ENCODE measurements around the gene MYOF. TPM values are rescaled to one million over a fixed set of nuclear protein-coding genes. Genes with fewer than 3 reads are reported as not detected.
A peak's percentile ranks its signal among the peaks of the same experiment; 100 is the strongest.

The MYOF gene
- total RNA-seq, 2 experiments from 2014 or later: 10.4 to 10.5 TPM

GRCh38 chr10:93413252-93413689, 68.9 kb downstream of the MYOF start:
- Mint-ChIP-seq H3K36me3 (ENCODE audit: low read depth) (peaks cover 1% of the 10 kb centered on the region), H3K4me3 (no peak overlapping the region), H3K27ac (peak overlapping the region; percentile 59), H3K27me3 (ENCODE audit: low read depth) (no peaks in the 10 kb centered on the region), H3K4me1 (ENCODE audit: low read depth) (peaks cover 59% of the 10 kb centered on the region), H3K9me3 (peaks cover 2% of the 10 kb centered on the region)
- DNase-seq: peak; percentile 64
- intact Hi-C loops (cut with micrococcal nuclease): loop anchor here (1.0 kb wide), 3 partner anchors 34 to 83 kb away; partner anchors contain the start of genes CEP55 and MYOF
- CTCF ChIA-PET: interaction anchor here (1.5 to 2.6 kb wide), 3 partner anchors 35 to 69 kb away, joined by 4 to 12 read pairs (median 11); partner anchors contain the start of gene MYOF

GRCh38 chr10:93412801-93413200, 69.3 kb downstream of the MYOF start:
- Mint-ChIP-seq H3K4me3 (no peak overlapping the region), H3K36me3 (ENCODE audit: low read depth) (peaks cover 1% of the 10 kb centered on the region), H3K9me3 (peaks cover 2% of the 10 kb centered on the region), H3K27ac (no peak overlapping the region), H3K4me1 (ENCODE audit: low read depth) (peaks cover 59% of the 10 kb centered on the region), H3K27me3 (ENCODE audit: low read depth) (no peaks in the 10 kb centered on the region)
- intact Hi-C loops (cut with micrococcal nuclease): loop anchor here (1.0 kb wide), 3 partner anchors 34 to 84 kb away; partner anchors contain the start of genes CEP55 and MYOF
- no peak for DNase-seq
- CTCF ChIA-PET: interaction anchor here (1.4 to 2.6 kb wide), 4 partner anchors 25 to 70 kb away, joined by 3 to 12 read pairs (median 8); partner anchors contain the start of gene MYOF

GRCh38 chr10:93410697-93411348, 71.3 kb downstream of the MYOF start:
- no peaks in the 10 kb centered on the region for H3K27me3 Mint-ChIP-seq (ENCODE audit: low read depth)
- CTCF ChIA-PET: interaction anchor here (1.0 to 2.2 kb wide), 8 partner anchors 9 to 101 kb away, joined by 3 to 9 read pairs (median 4); partner anchors contain the start of gene MYOF
- H3K4me1 Mint-ChIP-seq (ENCODE audit: low read depth): peaks cover 58% of the 10 kb centered on the region
- H3K9me3 Mint-ChIP-seq: peaks cover 2% of the 10 kb centered on the region
- intact Hi-C loops (cut with micrococcal nuclease): no loop called here
- no peak overlapping the region for H3K4me3 Mint-ChIP-seq
- peak overlapping the region; percentile 59 for H3K27ac Mint-ChIP-seq
- H3K36me3 Mint-ChIP-seq (ENCODE audit: low read depth): peaks cover 1% of the 10 kb centered on the region
- DNase-seq: peak; percentile 50

- Mint-ChIP-seq H3K36me3 (ENCODE audit: low read depth) (peaks cover 1% of the 10 kb centered on the region), H3K27me3 (ENCODE audit: low read depth) (no peaks in the 10 kb centered on the region), H3K9me3 (peaks cover 2% of the 10 kb centered on the region), H3K27ac (no peak overlapping the region), H3K4me3 (no peak overlapping the region), H3K4me1 (ENCODE audit: low read depth) (peaks cover 47% of the 10 kb centered on the region)
- intact Hi-C loops (cut with micrococcal nuclease): no loop called here
- CTCF ChIA-PET: interaction anchor here (1.4 to 1.6 kb wide), 2 partner anchors 29 to 32 kb away, joined by 4 to 5 read pairs; no protein-coding TSS in a partner anchor
- no peak for DNase-seq
Observed at GRCh38 chr10:93408783-93409182, 73.4 kb downstream of the MYOF start.

GRCh38 chr10:93406364-93407145, 75.6 kb downstream of the MYOF start:
- no peaks in the 10 kb centered on the region for H3K27me3 Mint-ChIP-seq (ENCODE audit: low read depth)
- H3K4me3 Mint-ChIP-seq: no peak overlapping the region
- peaks cover 25% of the 10 kb centered on the region for H3K4me1 Mint-ChIP-seq (ENCODE audit: low read depth)
- no peak overlapping the region for H3K27ac Mint-ChIP-seq
- peaks cover 2% of the 10 kb centered on the region for H3K9me3 Mint-ChIP-seq
- H3K36me3 Mint-ChIP-seq (ENCODE audit: low read depth): no peaks in the 10 kb centered on the region
- DNase-seq: no peak
- CTCF ChIA-PET: interaction anchor here (1.1 kb wide), 1 partner anchor 14 kb away, joined by 3 read pairs; no protein-coding TSS in a partner anchor
- intact Hi-C loops (cut with micrococcal nuclease): no loop called here

- no peak overlapping the region for H3K27ac Mint-ChIP-seq
Observed at GRCh38 chr10:93404048-93404354, 78.1 kb downstream of the MYOF start.

GRCh38 chr10:93403152-93404047, 78.7 kb downstream of the MYOF start:
- Mint-ChIP-seq H3K36me3 (ENCODE audit: low read depth) (peaks cover 3% of the 10 kb centered on the region), H3K9me3 (no peaks in the 10 kb centered on the region), H3K27ac (no peak overlapping the region), H3K4me1 (ENCODE audit: low read depth) (peaks cover 2% of the 10 kb centered on the region), H3K27me3 (ENCODE audit: low read depth) (no peaks in the 10 kb centered on the region), H3K4me3 (no peak overlapping the region)
- no peak for DNase-seq
- intact Hi-C loops (cut with micrococcal nuclease): no loop called here
- CTCF ChIA-PET: interaction anchor here (1.4 kb wide), 1 partner anchor 27 kb away, joined by 7 read pairs; no protein-coding TSS in a partner anchor

More at GRCh38 chr10:93404048-93404354, 78.1 kb downstream of the MYOF start:
- no peaks in the 10 kb centered on the region for H3K27me3 Mint-ChIP-seq (ENCODE audit: low read depth)
- no peaks in the 10 kb centered on the region for H3K36me3 Mint-ChIP-seq (ENCODE audit: low read depth)
- intact Hi-C loops (cut with micrococcal nuclease): no loop called here
- CTCF ChIA-PET: interaction anchor here (1.4 kb wide), 1 partner anchor 28 kb away, joined by 7 read pairs; no protein-coding TSS in a partner anchor
- DNase-seq: no peak
- H3K4me1 Mint-ChIP-seq (ENCODE audit: low read depth): peaks cover 6% of the 10 kb centered on the region
- no peak overlapping the region for H3K4me3 Mint-ChIP-seq
- H3K9me3 Mint-ChIP-seq: no peaks in the 10 kb centered on the region

- H3K36me3 Mint-ChIP-seq (ENCODE audit: low read depth): peaks cover 6% of the 10 kb centered on the region
- H3K4me3 Mint-ChIP-seq: no peak overlapping the region
- CTCF ChIA-PET: interaction anchor here (0.6 kb wide), 1 partner anchor 81 kb away, joined by 3 read pairs; no protein-coding TSS in a partner anchor
- H3K9me3 Mint-ChIP-seq: no peaks in the 10 kb centered on the region
- H3K27me3 Mint-ChIP-seq (ENCODE audit: low read depth): no peaks in the 10 kb centered on the region
- peaks cover 2% of the 10 kb centered on the region for H3K4me1 Mint-ChIP-seq (ENCODE audit: low read depth)
- intact Hi-C loops (cut with micrococcal nuclease): no loop called here
- DNase-seq: no peak
- no peak overlapping the region for H3K27ac Mint-ChIP-seq
Observed at GRCh38 chr10:93402192-93402591, 79.9 kb downstream of the MYOF start.

- CTCF ChIA-PET: no interaction called here
- Mint-ChIP-seq H3K36me3 (ENCODE audit: low read depth) (peaks cover 10% of the 10 kb centered on the region), H3K4me3 (no peak overlapping the region), H3K4me1 (ENCODE audit: low read depth) (no peaks in the 10 kb centered on the region), H3K27ac (no peak overlapping the region), H3K27me3 (ENCODE audit: low read depth) (no peaks in the 10 kb centered on the region), H3K9me3 (no peaks in the 10 kb centered on the region)
- intact Hi-C loops (cut with micrococcal nuclease): no loop called here
- DNase-seq: no peak
Observed at GRCh38 chr10:93398528-93398927, 83.6 kb downstream of the MYOF start.

GRCh38 chr10:93397020-93397419, 85.1 kb downstream of the MYOF start:
- Mint-ChIP-seq H3K4me1 (ENCODE audit: low read depth) (no peaks in the 10 kb centered on the region), H3K36me3 (ENCODE audit: low read depth) (peaks cover 10% of the 10 kb centered on the region), H3K9me3 (no peaks in the 10 kb centered on the region), H3K27me3 (ENCODE audit: low read depth) (no peaks in the 10 kb centered on the region), H3K4me3 (no peak overlapping the region), H3K27ac (no peak overlapping the region)
- DNase-seq: no peak
- CTCF ChIA-PET: no interaction called here
- intact Hi-C loops (cut with micrococcal nuclease): no loop called here

- intact Hi-C loops (cut with micrococcal nuclease): no loop called here
- peaks cover 5% of the 10 kb centered on the region for H3K4me1 Mint-ChIP-seq (ENCODE audit: low read depth)
- H3K27me3 Mint-ChIP-seq (ENCODE audit: low read depth): no peaks in the 10 kb centered on the region
- DNase-seq: no peak
- no peaks in the 10 kb centered on the region for H3K9me3 Mint-ChIP-seq
- peaks cover 8% of the 10 kb centered on the region for H3K36me3 Mint-ChIP-seq (ENCODE audit: low read depth)
- CTCF ChIA-PET: interaction anchor here (0.7 to 1.4 kb wide), 2 partner anchors 17 to 51 kb away, joined by 3 to 4 read pairs; no protein-coding TSS in a partner anchor
- no peak overlapping the region for H3K27ac Mint-ChIP-seq
- H3K4me3 Mint-ChIP-seq: no peak overlapping the region
Observed at GRCh38 chr10:93393211-93393610, 88.9 kb downstream of the MYOF start.

Measured in activated naive CD4-positive, alpha-beta T cell treated with anti-CD3 and anti-CD28 coated beads for 36 hours (primary cell).